ENCODE measurements around the gene NR2F2. TPM values are rescaled to one million over a fixed set of nuclear protein-coding genes. Genes with fewer than 3 reads are reported as not detected.

The NR2F2 gene
- polyA plus RNA-seq, 1 donor (not counting 4 experiments of a cell fraction or from before 2014, with no cell fraction given), result 19.5 TPM

- Histone ChIP-seq H3K4me1 (ENCODE audit: control insufficient read depth, extremely low read depth, insufficient read depth, low read length) (peaks cover 15% of the 10 kb centered on the region), H4K20me1 (ENCODE audit: control insufficient read depth, extremely low read depth, insufficient read depth, low read length) (no peaks in the 10 kb centered on the region), H3K9me1 (ENCODE audit: control insufficient read depth, extremely low read depth, insufficient read depth, low read length) (no peaks in the 10 kb centered on the region), H3K9me3 (ENCODE audit: control insufficient read depth, low read depth, low read length) (no peaks in the 10 kb centered on the region), H3K9ac (ENCODE audit: control insufficient read depth, extremely low read depth, insufficient read depth, low read length) (peak overlapping the region; percentile 71), H3K79me2 (ENCODE audit: control insufficient read depth, insufficient read depth, low read length) (no peaks in the 10 kb centered on the region), H2AFZ (ENCODE audit: control insufficient read depth, low read length) (peak overlapping the region; percentile 87), H3K27ac (ENCODE audit: control insufficient read depth, insufficient read depth, low read length) (peak overlapping the region; percentile 31), H3K36me3 (ENCODE audit: control insufficient read depth in 2 of 2, extremely low read depth in 1 of 2, insufficient read depth in 2 of 2, low read length in 2 of 2) (peaks cover 0 to 3% of the 10 kb centered on the region in 2 experiments), H3K4me3 (ENCODE audit: control insufficient read depth in 2 of 3, extremely low read depth in 1 of 3, insufficient read depth in 2 of 3, low read depth in 1 of 3, low read length in 3 of 3) (peak overlapping the region; percentile 34 to 68 (median 56)), H3K4me2 (ENCODE audit: control insufficient read depth, extremely low read depth, insufficient read depth, low read depth, low read length) (peak overlapping the region; percentile 93), H3K27me3 (ENCODE audit: control insufficient read depth, extremely low read depth, insufficient read depth, low read length) (peaks cover 14% of the 10 kb centered on the region)
- DNase-seq (ENCODE audit: low read depth, low spot score), result no peak
- dilution Hi-C loops (cut with MboI; ENCODE audit: extremely low pct_ligation_motif_present, low sequenced_read_pairs), result no loop called here
- no peak for TF ChIP-seq EZH2 (IDR thresholded peaks at IDR 0.05; ENCODE audit: low read length)
- peak; percentile 27 to 48 (median 38) for TF ChIP-seq CTCF (optimal IDR thresholded peaks at IDR 0.05 in 1 of 3, IDR thresholded peaks at IDR 0.05 in 1 of 3, conservative IDR thresholded peaks at IDR 0.05 in 1 of 3; ENCODE audit: extremely low read depth in 1 of 3, insufficient read depth in 2 of 3, low read length in 3 of 3)
- no peak for FAIRE-seq
Measured at GRCh38 chr15:96353930-96354730, 23.6 kb downstream of the NR2F2 start.

GRCh38 chr15:96354731-96355567 is 24.4 kb downstream of the NR2F2 start:
- H3K4me2 ChIP-seq (ENCODE audit: control insufficient read depth, extremely low read depth, insufficient read depth, low read depth, low read length), result peak overlapping the region; percentile 93
- peak overlapping the region; percentile 31 for H3K27ac ChIP-seq (ENCODE audit: control insufficient read depth, insufficient read depth, low read length)

More at GRCh38 chr15:96354731-96355567, 24.4 kb downstream of the NR2F2 start:
- Histone ChIP-seq H2AFZ (ENCODE audit: control insufficient read depth, low read length) (peak overlapping the region; percentile 87), H3K4me1 (ENCODE audit: control insufficient read depth, extremely low read depth, insufficient read depth, low read length) (peaks cover 18% of the 10 kb centered on the region), H3K36me3 (ENCODE audit: control insufficient read depth in 2 of 2, extremely low read depth in 1 of 2, insufficient read depth in 2 of 2, low read length in 2 of 2) (peaks cover 0 to 3% of the 10 kb centered on the region in 2 experiments), H3K79me2 (ENCODE audit: control insufficient read depth, insufficient read depth, low read length) (no peaks in the 10 kb centered on the region), H3K9me1 (ENCODE audit: control insufficient read depth, extremely low read depth, insufficient read depth, low read length) (no peaks in the 10 kb centered on the region), H3K4me3 (ENCODE audit: control insufficient read depth in 2 of 3, extremely low read depth in 1 of 3, insufficient read depth in 2 of 3, low read depth in 1 of 3, low read length in 3 of 3) (peak overlapping the region; percentile 34 to 68 (median 56)), H3K27me3 (ENCODE audit: control insufficient read depth, extremely low read depth, insufficient read depth, low read length) (peaks cover 22% of the 10 kb centered on the region), H4K20me1 (ENCODE audit: control insufficient read depth, extremely low read depth, insufficient read depth, low read length) (no peaks in the 10 kb centered on the region), H3K9me3 (ENCODE audit: control insufficient read depth, low read depth, low read length) (no peaks in the 10 kb centered on the region), H3K9ac (ENCODE audit: control insufficient read depth, extremely low read depth, insufficient read depth, low read length) (peak overlapping the region; percentile 71)
- peak; percentile 65 for FAIRE-seq
- dilution Hi-C loops (cut with MboI; ENCODE audit: extremely low pct_ligation_motif_present, low sequenced_read_pairs), result no loop called here
- DNase-seq (ENCODE audit: low read depth, low spot score), result no peak
- TF ChIP-seq EZH2 (IDR thresholded peaks at IDR 0.05; ENCODE audit: low read length), result no peak
- peak; percentile 32 to 59 (median 47) for TF ChIP-seq CTCF (optimal IDR thresholded peaks at IDR 0.05 in 1 of 3, IDR thresholded peaks at IDR 0.05 in 1 of 3, conservative IDR thresholded peaks at IDR 0.05 in 1 of 3; ENCODE audit: extremely low read depth in 1 of 3, insufficient read depth in 2 of 3, low read length in 3 of 3)

Data from keratinocyte (primary cell).